ENCODE data around the gene TIGD1. TPM values are rescaled to one million over a fixed set of nuclear protein-coding genes. Genes with fewer than 3 reads are reported as not detected.

Gene TIGD1
- total RNA-seq, 1 experiment from 2014 or later, result 5.1 TPM

DNA sequence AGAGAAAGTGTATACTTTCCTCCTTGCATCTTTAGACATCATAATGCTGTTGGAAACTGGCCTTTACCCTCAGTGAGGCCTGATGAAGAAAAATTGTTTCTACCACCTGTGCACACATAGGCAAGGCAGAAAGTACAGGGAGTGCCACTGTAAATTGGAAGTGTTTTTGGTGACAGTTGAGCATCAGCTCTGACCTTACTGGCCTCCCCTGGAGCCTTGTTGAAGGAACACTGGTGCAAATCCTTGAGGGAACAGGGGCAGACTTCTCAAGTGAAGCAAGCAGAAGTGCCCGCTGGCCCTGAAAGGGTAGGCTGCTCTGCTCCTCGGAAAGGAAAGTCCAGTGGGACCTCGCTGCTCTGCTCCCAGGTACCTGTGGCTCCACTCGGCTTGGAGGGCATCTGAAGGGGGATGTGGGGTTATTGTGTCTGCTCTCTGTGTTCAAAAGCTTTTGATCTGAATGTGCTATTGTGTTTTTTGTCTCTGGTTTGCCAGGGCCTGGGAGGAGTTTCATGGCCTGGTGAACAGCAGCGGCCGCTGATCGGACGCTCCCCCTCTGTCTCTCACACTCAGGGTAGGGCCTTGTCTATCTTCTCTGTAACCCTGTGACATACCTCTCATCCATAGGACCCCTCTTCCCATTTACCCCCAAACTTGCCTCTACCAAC is 23.5 kb upstream of the TIGD1 start:
- TF ChIP-seq TCF7L2 (IDR thresholded peaks at IDR 0.05; ENCODE audit: low read depth, low read length) (no peak), POLR2AphosphoS5 (IDR thresholded peaks at IDR 0.05; ENCODE audit: low read depth, low read length) (no peak), SIN3A (IDR thresholded peaks at IDR 0.05; ENCODE audit: borderline replicate concordance, insufficient read depth, low read depth, low read length) (no peak)
- TF ChIP-seq, protein P1, sequence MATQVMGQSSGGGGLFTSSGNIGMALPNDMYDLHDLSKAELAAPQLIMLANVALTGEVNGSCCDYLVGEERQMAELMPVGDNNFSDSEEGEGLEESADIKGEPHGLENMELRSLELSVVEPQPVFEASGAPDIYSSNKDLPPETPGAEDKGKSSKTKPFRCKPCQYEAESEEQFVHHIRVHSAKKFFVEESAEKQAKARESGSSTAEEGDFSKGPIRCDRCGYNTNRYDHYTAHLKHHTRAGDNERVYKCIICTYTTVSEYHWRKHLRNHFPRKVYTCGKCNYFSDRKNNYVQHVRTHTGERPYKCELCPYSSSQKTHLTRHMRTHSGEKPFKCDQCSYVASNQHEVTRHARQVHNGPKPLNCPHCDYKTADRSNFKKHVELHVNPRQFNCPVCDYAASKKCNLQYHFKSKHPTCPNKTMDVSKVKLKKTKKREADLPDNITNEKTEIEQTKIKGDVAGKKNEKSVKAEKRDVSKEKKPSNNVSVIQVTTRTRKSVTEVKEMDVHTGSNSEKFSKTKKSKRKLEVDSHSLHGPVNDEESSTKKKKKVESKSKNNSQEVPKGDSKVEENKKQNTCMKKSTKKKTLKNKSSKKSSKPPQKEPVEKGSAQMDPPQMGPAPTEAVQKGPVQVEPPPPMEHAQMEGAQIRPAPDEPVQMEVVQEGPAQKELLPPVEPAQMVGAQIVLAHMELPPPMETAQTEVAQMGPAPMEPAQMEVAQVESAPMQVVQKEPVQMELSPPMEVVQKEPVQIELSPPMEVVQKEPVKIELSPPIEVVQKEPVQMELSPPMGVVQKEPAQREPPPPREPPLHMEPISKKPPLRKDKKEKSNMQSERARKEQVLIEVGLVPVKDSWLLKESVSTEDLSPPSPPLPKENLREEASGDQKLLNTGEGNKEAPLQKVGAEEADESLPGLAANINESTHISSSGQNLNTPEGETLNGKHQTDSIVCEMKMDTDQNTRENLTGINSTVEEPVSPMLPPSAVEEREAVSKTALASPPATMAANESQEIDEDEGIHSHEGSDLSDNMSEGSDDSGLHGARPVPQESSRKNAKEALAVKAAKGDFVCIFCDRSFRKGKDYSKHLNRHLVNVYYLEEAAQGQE (IDR thresholded peaks at IDR 0.05; ENCODE audit: insufficient read depth in 1 of 2, low read depth in 2 of 2, low read length in 1 of 2), result no peak
- TF ChIP-seq, protein P2, sequence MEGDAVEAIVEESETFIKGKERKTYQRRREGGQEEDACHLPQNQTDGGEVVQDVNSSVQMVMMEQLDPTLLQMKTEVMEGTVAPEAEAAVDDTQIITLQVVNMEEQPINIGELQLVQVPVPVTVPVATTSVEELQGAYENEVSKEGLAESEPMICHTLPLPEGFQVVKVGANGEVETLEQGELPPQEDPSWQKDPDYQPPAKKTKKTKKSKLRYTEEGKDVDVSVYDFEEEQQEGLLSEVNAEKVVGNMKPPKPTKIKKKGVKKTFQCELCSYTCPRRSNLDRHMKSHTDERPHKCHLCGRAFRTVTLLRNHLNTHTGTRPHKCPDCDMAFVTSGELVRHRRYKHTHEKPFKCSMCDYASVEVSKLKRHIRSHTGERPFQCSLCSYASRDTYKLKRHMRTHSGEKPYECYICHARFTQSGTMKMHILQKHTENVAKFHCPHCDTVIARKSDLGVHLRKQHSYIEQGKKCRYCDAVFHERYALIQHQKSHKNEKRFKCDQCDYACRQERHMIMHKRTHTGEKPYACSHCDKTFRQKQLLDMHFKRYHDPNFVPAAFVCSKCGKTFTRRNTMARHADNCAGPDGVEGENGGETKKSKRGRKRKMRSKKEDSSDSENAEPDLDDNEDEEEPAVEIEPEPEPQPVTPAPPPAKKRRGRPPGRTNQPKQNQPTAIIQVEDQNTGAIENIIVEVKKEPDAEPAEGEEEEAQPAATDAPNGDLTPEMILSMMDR (IDR thresholded peaks at IDR 0.05), result no peak
- CTCF ChIA-PET, result no interaction called here
- no peaks in the 10 kb centered on the region for H3K4me1 ChIP-seq (ENCODE audit: control insufficient read depth, insufficient read depth, low read length)

DNA sequence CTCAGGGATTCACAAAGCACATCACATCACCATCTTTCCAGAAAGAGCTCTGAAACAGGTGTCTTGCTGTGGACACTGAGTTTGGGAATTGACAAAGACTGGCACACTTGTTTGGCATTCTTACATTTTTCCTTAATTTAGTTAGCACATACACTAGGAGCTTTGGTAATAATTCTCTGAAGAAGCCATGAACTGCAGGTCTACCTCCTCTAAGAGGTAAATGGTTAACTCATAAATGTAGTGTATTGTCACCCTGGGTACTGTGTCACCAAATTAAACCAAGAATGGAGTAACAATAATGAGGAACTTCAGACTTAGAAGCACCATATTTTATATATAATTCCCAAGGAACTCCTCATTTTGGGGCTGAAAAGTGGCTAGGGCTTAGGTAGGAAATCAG is 22.7 kb upstream of the TIGD1 start:
- no TSS peak for BruUV-seq (replicated peaks)
- no peak for ATAC-seq
- Histone ChIP-seq H3K27ac (ENCODE audit: low read length) (no peak overlapping the region), H3K9me3 (ENCODE audit: control insufficient read depth, insufficient read depth, low read depth, low read length) (no peaks in the 10 kb centered on the region), H3K4me3 (ENCODE audit: low read depth in 2 of 2, low read length in 2 of 2) (no peak overlapping the region), H3K27me3 (ENCODE audit: control insufficient read depth, insufficient read depth, low read length) (no peaks in the 10 kb centered on the region), H3K36me3 (ENCODE audit: control insufficient read depth, insufficient read depth, low read length) (peaks cover 13% of the 10 kb centered on the region), H3K4me1 (ENCODE audit: control insufficient read depth, insufficient read depth, low read length) (no peaks in the 10 kb centered on the region)
- in situ Hi-C loops (cut with HindIII; ENCODE audit: low pct_unique_long_range_greater_than_20kb, low sequenced_read_pairs) (no loop called here), intact Hi-C loops (cut with micrococcal nuclease; ENCODE audit: unreplicated experiment) (no loop called here)
- ChIA-PET POLR2A (no interaction called here), CTCF (no interaction called here)
- TF ChIP-seq SIN3A (IDR thresholded peaks at IDR 0.05; ENCODE audit: borderline replicate concordance, insufficient read depth, low read depth, low read length) (no peak), TCF7L2 (IDR thresholded peaks at IDR 0.05; ENCODE audit: low read depth, low read length) (no peak), POLR2AphosphoS5 (IDR thresholded peaks at IDR 0.05; ENCODE audit: low read depth, low read length) (no peak)
- TF ChIP-seq, protein P2 (IDR thresholded peaks at IDR 0.05), result no peak
- TF ChIP-seq, protein P1 (IDR thresholded peaks at IDR 0.05; ENCODE audit: insufficient read depth in 1 of 2, low read depth in 2 of 2, low read length in 1 of 2), result no peak
- no peak for DNase-seq (ENCODE audit: low read depth, low spot score)

More for the DNA sequence above, 23.5 kb upstream of the TIGD1 start:
- Histone ChIP-seq H3K27me3 (ENCODE audit: control insufficient read depth, insufficient read depth, low read length) (no peaks in the 10 kb centered on the region), H3K27ac (ENCODE audit: low read length) (no peak overlapping the region), H3K9me3 (ENCODE audit: control insufficient read depth, insufficient read depth, low read depth, low read length) (no peaks in the 10 kb centered on the region), H3K36me3 (ENCODE audit: control insufficient read depth, insufficient read depth, low read length) (peaks cover 6% of the 10 kb centered on the region), H3K4me3 (ENCODE audit: low read depth in 2 of 2, low read length in 2 of 2) (no peak overlapping the region)
- POLR2A ChIA-PET, result no interaction called here
- BruUV-seq (replicated peaks), result no TSS peak
- in situ Hi-C loops (cut with HindIII; ENCODE audit: low pct_unique_long_range_greater_than_20kb, low sequenced_read_pairs) (no loop called here), intact Hi-C loops (cut with micrococcal nuclease; ENCODE audit: unreplicated experiment) (no loop called here)
- DNase-seq (ENCODE audit: low read depth, low spot score) (no peak), ATAC-seq (no peak)
